ENCODE measurements around the gene EIF2B4. TPM values are rescaled to one million over a fixed set of nuclear protein-coding genes. Genes with fewer than 3 reads are reported as not detected.

EIF2B4 gene
- total and polyA plus RNA-seq, 9 of the 15 experiments (the other 6 are each of a cell fraction or from before 2014, with no cell fraction given), result 29.7 to 80.3 (median 58.9) TPM

GRCh38 chr2:27370816-27371620, 880 bp upstream of the EIF2B4 start (continued):
- TF ChIP-seq MAX (CRISPR knock-in tag; IDR thresholded peaks at IDR 0.05) (peak; percentile 88), DPF2 (IDR thresholded peaks at IDR 0.05) (peak; percentile 51; the same call in 1 of the 2 replicates), ZBTB11 (CRISPR knock-in tag; IDR thresholded peaks at IDR 0.05) (peak in 1 of 3 experiments; percentile 22; a peak in 1 of 6 replicates), ETV5 (CRISPR knock-in tag; IDR thresholded peaks at IDR 0.05; ENCODE audit: low read depth) (peak; percentile 65), YY1 (IDR thresholded peaks at IDR 0.05; ENCODE audit: borderline replicate concordance in 1 of 3, control insufficient read depth in 1 of 3, extremely low read depth in 1 of 3, insufficient read depth in 3 of 3, insufficient read length in 1 of 3, insufficient replicate concordance in 2 of 3, low read depth in 1 of 3, low read length in 2 of 3) (peak in 1 of 3 experiments; percentile 45), PHF20 (IDR thresholded peaks at IDR 0.05; ENCODE audit: partially characterized antibody) (peak; percentile 47), E2F3 (CRISPR knock-in tag; IDR thresholded peaks at IDR 0.05) (peak; percentile 70; the same call in 1 of the 2 replicates), POLR2A (conservative IDR thresholded peaks at IDR 0.05) (peak; percentile 15; the same call in 1 of the 2 replicates), BCLAF1 (IDR thresholded peaks at IDR 0.05; ENCODE audit: borderline replicate concordance in 1 of 2, control insufficient read depth in 1 of 2, low read depth in 2 of 2, low read length in 1 of 2) (0 out of 4 replicates have a peak, but pooled peaks of 1 of the 2 experiments have one; percentile 47), THAP12 (CRISPR knock-in tag; IDR thresholded peaks at IDR 0.05) (0 out of 2 replicates have a peak, but pooled peaks have one; percentile 30), ZNF232 (CRISPR knock-in tag; IDR thresholded peaks at IDR 0.05) (peak; percentile 70; the same call in 1 of the 2 replicates), SAFB2 (IDR thresholded peaks at IDR 0.05; ENCODE audit: borderline replicate concordance, low read depth, low read length, severe bottlenecking) (no peak), L3MBTL2 (IDR thresholded peaks at IDR 0.05) (peak; percentile 98)

All from K562 (cell line).